ENCODE measurements around the gene ZFAND2B. TPM values are rescaled to one million over a fixed set of nuclear protein-coding genes. Genes with fewer than 3 reads are reported as not detected.

The ZFAND2B gene
- total RNA-seq, 1 experiment from 2014 or later: 61.0 TPM

GRCh38 chr2:219175486-219175885, 31.1 kb upstream of the ZFAND2B start:
- peak overlapping the region; percentile 82 for H3K4me3 Mint-ChIP-seq (ENCODE audit: unreplicated experiment)
- peaks cover 8% of the 10 kb centered on the region for H3K4me1 Mint-ChIP-seq (ENCODE audit: insufficient read depth, unreplicated experiment)
- DNase-seq (ENCODE audit: unreplicated experiment): no peak
- no peaks in the 10 kb centered on the region for H3K9me3 Mint-ChIP-seq (ENCODE audit: unreplicated experiment)
- H3K27ac Mint-ChIP-seq (ENCODE audit: low read depth, unreplicated experiment): peak overlapping the region; percentile 35
- CTCF ChIA-PET: interaction anchor here (0.7 to 9.3 kb wide), 13 partner anchors 12 to 165 kb away, joined by 3 to 82 read pairs (median 6); partner anchors contain the start of genes ANKZF1, ATG9A, DNAJB2 and NHEJ1
- H3K27me3 Mint-ChIP-seq (ENCODE audit: insufficient read depth, unreplicated experiment): no peaks in the 10 kb centered on the region
- peaks cover 41% of the 10 kb centered on the region for H3K36me3 Mint-ChIP-seq (ENCODE audit: insufficient read depth, unreplicated experiment)
- TF ChIP-seq CTCF (IDR thresholded peaks at IDR 0.05; ENCODE audit: unreplicated experiment): no peak
- intact Hi-C loops (cut with micrococcal nuclease): loop anchor here (5.0 kb wide), 1 partner anchor 102 kb away; the partner anchor contains the start of gene DNAJB2
- no TSS peak for BruUV-seq (replicated peaks)
- POLR2A ChIA-PET: interaction anchor here (0.5 to 3.4 kb wide), 19 partner anchors 9 to 341 kb away, joined by 3 to 93 read pairs (median 11); partner anchors contain the start of genes ABCB6, ANKZF1, ATG9A and DNAJB2

GRCh38 chr2:219175928-219176817, 30.4 kb upstream of the ZFAND2B start:
- TSS peak; percentile 7 for BruUV-seq (replicated peaks)
- ChIA-PET CTCF (interaction anchor here (0.7 to 9.3 kb wide), 17 partner anchors 13 to 202 kb away, joined by 3 to 82 read pairs (median 4); partner anchors contain the start of genes ANKZF1, ATG9A, DNAJB2 and NHEJ1), POLR2A (interaction anchor here (0.5 to 3.4 kb wide), 41 partner anchors 9 to 430 kb away, joined by 3 to 93 read pairs (median 5); partner anchors contain the start of genes ABCB6, ANKZF1, ATG9A and CHPF)
- Mint-ChIP-seq H3K27me3 (ENCODE audit: insufficient read depth, unreplicated experiment) (no peaks in the 10 kb centered on the region), H3K4me3 (ENCODE audit: unreplicated experiment) (peak overlapping the region; percentile 82), H3K9me3 (ENCODE audit: unreplicated experiment) (no peaks in the 10 kb centered on the region), H3K36me3 (ENCODE audit: insufficient read depth, unreplicated experiment) (peaks cover 45% of the 10 kb centered on the region), H3K4me1 (ENCODE audit: insufficient read depth, unreplicated experiment) (peaks cover 7% of the 10 kb centered on the region), H3K27ac (ENCODE audit: low read depth, unreplicated experiment) (peak overlapping the region; percentile 35)
- TF ChIP-seq CTCF (IDR thresholded peaks at IDR 0.05; ENCODE audit: unreplicated experiment): no peak
- peak; percentile 39 for DNase-seq (ENCODE audit: unreplicated experiment)
- intact Hi-C loops (cut with micrococcal nuclease): loop anchor here (1.0 to 5.0 kb wide), 3 partner anchors 16 to 101 kb away; partner anchors contain the start of genes DNAJB2, NHEJ1, TUBA4A and TUBA4B

GRCh38 chr2:219176818-219177551, 29.6 kb upstream of the ZFAND2B start, which contains the start of gene CNPPD1:
Gene CNPPD1 (minus strand): TSS chr2:219176925. CDS start chr2:219176828, 97 bp downstream.
- CTCF ChIA-PET: interaction anchor here (0.8 to 9.3 kb wide), 9 partner anchors 18 to 122 kb away, joined by 3 to 82 read pairs (median 6); partner anchors contain the start of genes ANKZF1, ATG9A, DNAJB2 and NHEJ1
- Mint-ChIP-seq H3K36me3 (ENCODE audit: insufficient read depth, unreplicated experiment) (peaks cover 46% of the 10 kb centered on the region), H3K9me3 (ENCODE audit: unreplicated experiment) (no peaks in the 10 kb centered on the region), H3K4me1 (ENCODE audit: insufficient read depth, unreplicated experiment) (no peaks in the 10 kb centered on the region), H3K4me3 (ENCODE audit: unreplicated experiment) (peak within 1 kb of the TSS; percentile 82), H3K27me3 (ENCODE audit: insufficient read depth, unreplicated experiment) (no peaks in the 10 kb centered on the region), H3K27ac (ENCODE audit: low read depth, unreplicated experiment) (peak within 1 kb of the TSS; percentile 93)
- DNase-seq (ENCODE audit: unreplicated experiment): peak; percentile 87
- POLR2A ChIA-PET: interaction anchor here (0.6 to 3.4 kb wide), 46 partner anchors 9 to 727 kb away, joined by 3 to 93 read pairs (median 4); partner anchors contain the start of genes ABCB6, ANKZF1, ATG9A and CHPF
- intact Hi-C loops (cut with micrococcal nuclease): loop anchor here (1.0 to 5.0 kb wide), 4 partner anchors 17 to 100 kb away; partner anchors contain the start of genes ANKZF1, ATG9A, DNAJB2 and NHEJ1
- no peak for TF ChIP-seq CTCF (IDR thresholded peaks at IDR 0.05; ENCODE audit: unreplicated experiment)
- TSS peak; percentile 54 for BruUV-seq (replicated peaks)
